GM12865 (cell line): ENCODE results near the gene ERAS.

ENCODE experiments used
- DNase-seq: peaks from one replicate; pipeline ENCODE4 v3.0.0; 2010; ENCODE audit warnings: low read depth
- H3K4me3 ChIP-seq: 2 replicates; pipeline ENCODE4 v1.5.1; 2011; ENCODE audit warnings: mild to moderate bottlenecking, low read depth, low read length, control low read depth
- CTCF ChIP-seq: IDR thresholded peaks from 2 replicates; pipeline ENCODE4 v1.5.1; 2011; ENCODE audit warnings: low read length, control low read depth, low read depth, inconsistent platforms; ENCODE audit not compliant: insufficient read depth; ENCODE audit errors: missing control alignments

ERAS gene

GRCh38 chrX:48784726-48785125 lies 41.6 kb upstream of the ERAS start:
- DNase-seq = no peak
- no peak overlapping the region for H3K4me3 ChIP-seq
- TF ChIP-seq CTCF = no peak

- DNase-seq = no peak
- H3K4me3 ChIP-seq = no peak overlapping the region
- TF ChIP-seq CTCF = no peak
Observed at GRCh38 chrX:48785186-48785539, 41.1 kb upstream of the ERAS start.

GRCh38 chrX:48785540-48786214 lies 40.6 kb upstream of the ERAS start:
- no peak for DNase-seq
- no peak for TF ChIP-seq CTCF
- no peak overlapping the region for H3K4me3 ChIP-seq

GRCh38 chrX:48786341-48786800 lies 39.9 kb upstream of the ERAS start, which contains the start of gene GATA1:
GATA1 (plus strand) TSS chrX:48786590; CDS start chrX:48791110, 4,520 bp downstream.
- TF ChIP-seq CTCF = no peak
- no peak within 1 kb of the TSS for H3K4me3 ChIP-seq

GRCh38 chrX:48786825-48787504 lies 39.3 kb upstream of the ERAS start:
- no peak for TF ChIP-seq CTCF
- DNase-seq = no peak
- no peak overlapping the region for H3K4me3 ChIP-seq

More at GRCh38 chrX:48786341-48786800, 39.9 kb upstream of the ERAS start, which contains the start of gene GATA1:
- DNase-seq = no peak

- TF ChIP-seq CTCF = no peak
- no peak for DNase-seq
- H3K4me3 ChIP-seq = no peak overlapping the region
Observed at GRCh38 chrX:48787505-48788443, 38.5 kb upstream of the ERAS start.
